Thyroid gland (tissue), 4 donors: ENCODE data around the gene TRAK1.
"Not testable (repeated sequence)": the region's sequence is repeated elsewhere in the genome, so short reads cannot be mapped to it uniquely, and the experiment has no call there.

Experiments used
- POLR2A ChIP-seq, 2 donors: fragments of 450-650 bp; IDR thresholded peaks; one replicate each; pipeline ENCODE4 v1.6.1; 2017; ENCODE audit warnings: antibody characterized with exemption in 2 of 2, mild to moderate bottlenecking in 2 of 2, moderate library complexity in 1 of 2
- TF ChIP-seq, protein P1 (sequence below), 6 experiments: fragments of 200-600 bp in 3 of 6; fragments of 450-650 bp in 3 of 6; sonication (generic) in 3 of 6; IDR thresholded peaks; one replicate each; pipeline ENCODE4 v1.5.1; 2016 to 2019; ENCODE audit warnings: antibody characterized with exemption in 6 of 6, mild to moderate bottlenecking in 2 of 6, inconsistent platforms in 1 of 6, moderate library complexity in 1 of 6

DNA sequence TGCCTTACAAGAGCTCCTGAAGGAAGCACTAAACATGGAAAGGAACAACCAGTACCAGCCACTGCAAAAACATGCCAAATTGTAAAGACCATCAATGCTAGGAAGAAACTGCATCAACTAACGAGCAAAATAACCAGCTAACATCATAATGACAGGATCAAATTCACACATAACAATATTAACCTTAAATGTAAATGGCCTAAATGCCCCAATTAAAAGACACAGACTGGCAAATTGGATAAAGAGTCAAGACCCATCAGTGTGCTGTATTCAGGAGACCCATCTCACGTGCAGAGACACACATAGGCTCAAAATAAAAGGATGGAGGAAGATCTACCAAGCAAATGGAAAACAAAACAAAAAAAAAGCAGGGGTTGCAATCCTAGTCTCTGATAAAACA lies 14.8 kb downstream of the TRAK1 start:
- TF ChIP-seq, protein P1, sequence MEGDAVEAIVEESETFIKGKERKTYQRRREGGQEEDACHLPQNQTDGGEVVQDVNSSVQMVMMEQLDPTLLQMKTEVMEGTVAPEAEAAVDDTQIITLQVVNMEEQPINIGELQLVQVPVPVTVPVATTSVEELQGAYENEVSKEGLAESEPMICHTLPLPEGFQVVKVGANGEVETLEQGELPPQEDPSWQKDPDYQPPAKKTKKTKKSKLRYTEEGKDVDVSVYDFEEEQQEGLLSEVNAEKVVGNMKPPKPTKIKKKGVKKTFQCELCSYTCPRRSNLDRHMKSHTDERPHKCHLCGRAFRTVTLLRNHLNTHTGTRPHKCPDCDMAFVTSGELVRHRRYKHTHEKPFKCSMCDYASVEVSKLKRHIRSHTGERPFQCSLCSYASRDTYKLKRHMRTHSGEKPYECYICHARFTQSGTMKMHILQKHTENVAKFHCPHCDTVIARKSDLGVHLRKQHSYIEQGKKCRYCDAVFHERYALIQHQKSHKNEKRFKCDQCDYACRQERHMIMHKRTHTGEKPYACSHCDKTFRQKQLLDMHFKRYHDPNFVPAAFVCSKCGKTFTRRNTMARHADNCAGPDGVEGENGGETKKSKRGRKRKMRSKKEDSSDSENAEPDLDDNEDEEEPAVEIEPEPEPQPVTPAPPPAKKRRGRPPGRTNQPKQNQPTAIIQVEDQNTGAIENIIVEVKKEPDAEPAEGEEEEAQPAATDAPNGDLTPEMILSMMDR (IDR thresholded peaks at IDR 0.05): not testable (repeated sequence)
- TF ChIP-seq POLR2A (IDR thresholded peaks at IDR 0.05): not testable (repeated sequence)
